GM19452 (cell line): ENCODE data around the gene DAB2IP.
A peak's percentile ranks its signal among the peaks of the same experiment; 100 is the strongest.

Experiments used
- ATAC-seq: cut with Tn5 transposase; IDR thresholded peaks from one replicate; pipeline ENCODE4 v1.9.1; 2021; ENCODE audit not compliant: unreplicated experiment

DAB2IP gene

GRCh38 chr9:121720311-121721057, 69.0 kb downstream of the DAB2IP start:
- ATAC-seq = no peak

- ATAC-seq = no peak
These were observed 69.6 kb downstream of the DAB2IP start for GRCh38 chr9:121721058-121721350.

- no peak for ATAC-seq
These were observed 70.3 kb downstream of the DAB2IP start for GRCh38 chr9:121721770-121722169.

GRCh38 chr9:121725008-121725775, 73.8 kb downstream of the DAB2IP start:
- no peak for ATAC-seq

GRCh38 chr9:121727295-121728020, 76.0 kb downstream of the DAB2IP start:
- ATAC-seq = no peak

- no peak for ATAC-seq
These were observed 77.5 kb downstream of the DAB2IP start for GRCh38 chr9:121728916-121729315.

- ATAC-seq = no peak
These were observed 78.5 kb downstream of the DAB2IP start for GRCh38 chr9:121729769-121730562.

GRCh38 chr9:121731090-121731489, 79.7 kb downstream of the DAB2IP start:
- no peak for ATAC-seq

GRCh38 chr9:121731919-121732318, 80.5 kb downstream of the DAB2IP start:
- no peak for ATAC-seq

- no peak for ATAC-seq
These were observed 81.0 kb downstream of the DAB2IP start for GRCh38 chr9:121732389-121732788.

GRCh38 chr9:121732886-121733285, 81.5 kb downstream of the DAB2IP start:
- no peak for ATAC-seq

GRCh38 chr9:121734465-121734864, 83.0 kb downstream of the DAB2IP start:
- ATAC-seq = no peak

GRCh38 chr9:121735065-121735792, 83.8 kb downstream of the DAB2IP start:
- ATAC-seq = peak; percentile 52

- ATAC-seq = no peak
These were observed 84.6 kb downstream of the DAB2IP start for GRCh38 chr9:121735793-121736770.

- ATAC-seq = no peak
These were observed 85.6 kb downstream of the DAB2IP start for GRCh38 chr9:121736934-121737462.

GRCh38 chr9:121737481-121737931, 86.1 kb downstream of the DAB2IP start:
- no peak for ATAC-seq

- ATAC-seq = no peak
These were observed 87.0 kb downstream of the DAB2IP start for GRCh38 chr9:121738411-121738810.

GRCh38 chr9:121738968-121739367, 87.5 kb downstream of the DAB2IP start:
- no peak for ATAC-seq

- ATAC-seq = no peak
These were observed 88.5 kb downstream of the DAB2IP start for GRCh38 chr9:121739971-121740370.
